GM23338 (cell line): ENCODE results near the gene EVL. TPM values are rescaled to one million over a fixed set of nuclear protein-coding genes. Genes with fewer than 3 reads are reported as not detected.

Experiments used
- ATAC-seq: fragments of 200-7000 bp; cut with Tn5 transposase; 3 replicates; pipeline ENCODE4 v1.9.1; 2020
- DNase-seq: peaks from one replicate; pipeline ENCODE4 v3.0.0-alpha.2; 2015; ENCODE audit warnings: low spot score
- H2AFZ ChIP-seq: fragments of 200-600 bp; sonication (generic); 2 replicates; pipeline ENCODE4 v1.8.0; 2016; ENCODE audit warnings: antibody characterized with exemption, mild to moderate bottlenecking, moderate library complexity
- H3F3A ChIP-seq: fragments of 200-600 bp; sonication (generic); replicated peaks from 2 replicates; pipeline ENCODE4 v1.8.0; 2017; ENCODE audit warnings: antibody characterized with exemption, mixed run types, low read depth
- H3K27ac ChIP-seq: fragments of 200-600 bp; sonication (generic); 2 replicates; pipeline ENCODE4 v1.6.1; 2016; ENCODE audit warnings: low read depth
- H3K27me3 ChIP-seq: fragments of 200-600 bp; sonication (generic); 2 replicates; pipeline ENCODE4 v1.8.0; 2016; ENCODE audit warnings: mild to moderate bottlenecking, mixed run types, moderate library complexity; ENCODE audit not compliant: insufficient read depth
- H3K36me3 ChIP-seq: fragments of 200-600 bp; sonication (generic); 2 replicates; pipeline ENCODE4 v1.8.0; 2016; ENCODE audit warnings: mild to moderate bottlenecking; ENCODE audit not compliant: insufficient read depth
- H3K4me1 ChIP-seq: fragments of 200-600 bp; sonication (generic); 2 replicates; pipeline ENCODE4 v1.8.0; 2016; ENCODE audit warnings: mild to moderate bottlenecking, moderate library complexity; ENCODE audit not compliant: insufficient read depth
- H3K4me2 ChIP-seq: fragments of 200-600 bp; sonication (generic); 2 replicates; pipeline ENCODE4 v1.7.1; 2017; ENCODE audit warnings: mixed run types
- H3K4me3 ChIP-seq: fragments of 200-600 bp; sonication (generic); 2 replicates; pipeline ENCODE4 v1.6.1; 2016; ENCODE audit warnings: mixed run types
- H3K79me2 ChIP-seq: fragments of 200-600 bp; sonication (generic); replicated peaks from 2 replicates; pipeline ENCODE4 v1.8.0; 2017; ENCODE audit warnings: mild to moderate bottlenecking; ENCODE audit not compliant: insufficient read depth
- H3K9me2 ChIP-seq: fragments of 200-600 bp; sonication (generic); 2 replicates; pipeline ENCODE4 v1.8.0; 2017; ENCODE audit not compliant: insufficient read depth
- H4K20me1 ChIP-seq: fragments of 200-600 bp; sonication (generic); replicated peaks from 2 replicates; pipeline ENCODE4 v1.8.0; 2017; ENCODE audit warnings: mild to moderate bottlenecking; ENCODE audit not compliant: insufficient read depth
- H3K27ac Mint-ChIP-seq: 2 replicates; pipeline ENCODE4 v1.8.0; 2020; ENCODE audit warnings: inconsistent platforms, mild to moderate bottlenecking, moderate library complexity, mixed read lengths
- H3K27me3 Mint-ChIP-seq: 3 replicates; pipeline ENCODE4 v1.8.0; 2022; ENCODE audit warnings: low read depth, mild to moderate bottlenecking, moderate library complexity, mixed read lengths, inconsistent platforms; ENCODE audit not compliant: insufficient read depth, poor library complexity
- H3K36me3 Mint-ChIP-seq: 3 replicates; pipeline ENCODE4 v1.8.0; 2021; ENCODE audit warnings: low read depth, mild to moderate bottlenecking, inconsistent platforms, moderate library complexity, mixed read lengths
- H3K4me1 Mint-ChIP-seq: 3 replicates; pipeline ENCODE4 v1.8.0; 2020; ENCODE audit warnings: mild to moderate bottlenecking, inconsistent platforms, mixed read lengths
- H3K4me3 Mint-ChIP-seq: 3 replicates; pipeline ENCODE4 v1.8.0; 2021; ENCODE audit warnings: moderate library complexity, mild to moderate bottlenecking, inconsistent platforms, mixed read lengths
- H3K9me3 Mint-ChIP-seq: 3 replicates; pipeline ENCODE4 v1.8.0; 2020; ENCODE audit warnings: moderate library complexity, mild to moderate bottlenecking, inconsistent platforms, mixed read lengths
- CREB1 ChIP-seq: fragments of 250-450 bp; sonication (Bioruptor Pico); IDR thresholded peaks from 2 replicates; pipeline ENCODE4 v1.5.0; 2020; ENCODE audit warnings: low read depth, mild to moderate bottlenecking, moderate library complexity
- JUNB ChIP-seq: IDR thresholded peaks from one replicate; pipeline ENCODE4 v1.6.1; 2016; ENCODE audit warnings: antibody characterized with exemption; ENCODE audit not compliant: unreplicated experiment
- REST ChIP-seq: IDR thresholded peaks from one replicate; pipeline ENCODE4 v1.6.1; 2018; ENCODE audit warnings: antibody characterized with exemption; ENCODE audit not compliant: unreplicated experiment
- STAT1 ChIP-seq: IDR thresholded peaks from one replicate; pipeline ENCODE4 v1.6.1; 2016; ENCODE audit warnings: antibody characterized with exemption; ENCODE audit not compliant: unreplicated experiment
- polyA plus RNA-seq: library from polyadenylated mRNA; unstranded; fragments of >200 nt; fragmentation: Nextera tagmentation; extraction: Ambion mirVana; gene quantifications from 2 replicates; pipeline ENCODE4 v1.2.1, GENCODE V29; 2016
- total RNA-seq: library from RNA; depleted of rRNA; stranded (reverse); fragments of >200 nt; shearing (Covaris generic); gene quantifications from 2 replicates; pipeline ENCODE4 v1.2.3, GENCODE V29; 2014

Gene EVL
- total and polyA plus RNA-seq, 2 experiments from 2014 or later = 28.2 to 50.5 TPM

- Histone ChIP-seq H4K20me1 (no peaks in the 10 kb centered on the region), H3K4me3 (no peak overlapping the region), H3K9me2 (no peaks in the 10 kb centered on the region), H3K27me3 (peaks cover 20% of the 10 kb centered on the region), H3F3A (peaks cover 14% of the 10 kb centered on the region; the same call in 1 of the 2 replicates), H3K4me2 (no peak overlapping the region), H3K27ac (no peak overlapping the region), H3K36me3 (no peaks in the 10 kb centered on the region), H2AFZ (no peak overlapping the region), H3K4me1 (no peaks in the 10 kb centered on the region), H3K79me2 (no peaks in the 10 kb centered on the region)
- ATAC-seq (no peak), DNase-seq (no peak)
- Mint-ChIP-seq H3K36me3 (no peaks in the 10 kb centered on the region), H3K27me3 (peaks cover 20% of the 10 kb centered on the region), H3K4me3 (no peak overlapping the region), H3K9me3 (no peaks in the 10 kb centered on the region; the same call in 2 of the 3 replicates), H3K4me1 (peaks cover 10% of the 10 kb centered on the region), H3K27ac (no peak overlapping the region)
- no peak for TF ChIP-seq REST
These were observed 103.3 kb downstream of the EVL start for GRCh38 chr14:100168506-100168905.

- no peaks in the 10 kb centered on the region for H4K20me1 ChIP-seq
- H3K9me2 ChIP-seq = no peaks in the 10 kb centered on the region
- Mint-ChIP-seq H3K27ac (no peak overlapping the region), H3K36me3 (no peaks in the 10 kb centered on the region), H3K4me1 (peaks cover 6% of the 10 kb centered on the region), H3K27me3 (peaks cover 12% of the 10 kb centered on the region), H3K9me3 (no peaks in the 10 kb centered on the region; the same call in 2 of the 3 replicates), H3K4me3 (no peak overlapping the region)
- no peak for DNase-seq
- no peaks in the 10 kb centered on the region for H3K36me3 ChIP-seq
- no peaks in the 10 kb centered on the region for H3K79me2 ChIP-seq
- no peak overlapping the region for H3K4me3 ChIP-seq
- no peak overlapping the region for H3K27ac ChIP-seq
- H3K4me1 ChIP-seq = no peaks in the 10 kb centered on the region
- no peak overlapping the region for H3K4me2 ChIP-seq
- no peak for TF ChIP-seq JUNB
- no peak for TF ChIP-seq STAT1
- TF ChIP-seq CREB1 (CRISPR knock-in tag) = no peak
- TF ChIP-seq REST = no peak
- peaks cover 6% of the 10 kb centered on the region; the same call in 1 of the 2 replicates for H3F3A ChIP-seq
- H2AFZ ChIP-seq = no peak overlapping the region
- H3K27me3 ChIP-seq = 0 out of 2 replicates have a peak, but pooled peaks cover 7% of the 10 kb centered on the region
- no peak for ATAC-seq
These were observed 105.7 kb downstream of the EVL start for GRCh38 chr14:100170880-100171279.
